HL-60 (cell line): ENCODE data around the gene CALM1.

ENCODE experiments used
- GABPA ChIP-seq: IDR thresholded peaks from 2 replicates; pipeline ENCODE4 v1.6.1; 2012; ENCODE audit warnings: low read depth
- POLR2AphosphoS5 ChIP-seq: IDR thresholded peaks from 2 replicates; pipeline ENCODE4 v1.6.1; 2012; ENCODE audit warnings: low read depth
- REST ChIP-seq: IDR thresholded peaks from 2 replicates; pipeline ENCODE4 v1.6.1; 2012; ENCODE audit warnings: low read depth; ENCODE audit not compliant: insufficient replicate concordance
- SPI1 ChIP-seq: IDR thresholded peaks from 2 replicates; pipeline ENCODE4 v1.6.1; 2012; ENCODE audit warnings: low read depth, mild to moderate bottlenecking, borderline replicate concordance
- TF ChIP-seq, protein P1 (sequence below): IDR thresholded peaks from one replicate; pipeline ENCODE4 v1.5.1; 2011; ENCODE audit warnings: low read length, control low read depth, inconsistent platforms; ENCODE audit not compliant: insufficient read depth

DNA sequence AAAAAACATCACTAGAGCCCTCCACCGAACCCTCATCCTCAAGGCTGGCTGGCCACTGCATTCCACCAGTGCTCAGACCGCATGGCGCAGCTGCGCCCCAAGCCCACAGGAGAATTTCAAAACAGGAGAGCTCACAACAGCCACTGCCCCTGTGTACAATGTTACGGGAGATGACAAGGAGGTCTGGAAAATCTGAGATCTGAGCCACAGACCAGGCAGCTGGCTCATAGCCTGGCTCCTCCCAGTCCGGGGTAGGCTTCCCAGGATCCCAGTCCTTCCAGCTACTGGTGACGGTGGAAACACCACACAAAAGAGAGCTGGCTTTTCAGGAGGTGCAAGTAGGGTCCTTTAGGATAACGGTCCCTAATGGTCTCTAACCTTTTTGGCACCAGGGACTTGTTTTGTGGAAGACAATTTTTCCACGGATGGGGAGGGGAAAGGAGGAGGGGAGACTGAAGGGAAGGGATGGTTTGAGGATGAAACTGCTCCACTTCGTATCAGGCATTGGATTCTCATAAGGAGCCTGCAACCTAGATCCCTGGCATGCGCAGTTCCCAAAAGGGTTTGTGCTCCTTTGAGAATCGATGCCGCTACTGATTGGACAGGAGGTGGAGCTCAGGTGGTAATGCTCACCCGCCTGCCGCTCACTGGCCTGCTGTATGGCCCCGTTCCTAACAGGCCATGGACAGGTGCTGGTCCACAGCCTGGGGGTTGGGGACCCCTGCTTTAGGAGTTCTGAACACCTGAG lies 42.1 kb upstream of the CALM1 start:
- TF ChIP-seq, protein P1, sequence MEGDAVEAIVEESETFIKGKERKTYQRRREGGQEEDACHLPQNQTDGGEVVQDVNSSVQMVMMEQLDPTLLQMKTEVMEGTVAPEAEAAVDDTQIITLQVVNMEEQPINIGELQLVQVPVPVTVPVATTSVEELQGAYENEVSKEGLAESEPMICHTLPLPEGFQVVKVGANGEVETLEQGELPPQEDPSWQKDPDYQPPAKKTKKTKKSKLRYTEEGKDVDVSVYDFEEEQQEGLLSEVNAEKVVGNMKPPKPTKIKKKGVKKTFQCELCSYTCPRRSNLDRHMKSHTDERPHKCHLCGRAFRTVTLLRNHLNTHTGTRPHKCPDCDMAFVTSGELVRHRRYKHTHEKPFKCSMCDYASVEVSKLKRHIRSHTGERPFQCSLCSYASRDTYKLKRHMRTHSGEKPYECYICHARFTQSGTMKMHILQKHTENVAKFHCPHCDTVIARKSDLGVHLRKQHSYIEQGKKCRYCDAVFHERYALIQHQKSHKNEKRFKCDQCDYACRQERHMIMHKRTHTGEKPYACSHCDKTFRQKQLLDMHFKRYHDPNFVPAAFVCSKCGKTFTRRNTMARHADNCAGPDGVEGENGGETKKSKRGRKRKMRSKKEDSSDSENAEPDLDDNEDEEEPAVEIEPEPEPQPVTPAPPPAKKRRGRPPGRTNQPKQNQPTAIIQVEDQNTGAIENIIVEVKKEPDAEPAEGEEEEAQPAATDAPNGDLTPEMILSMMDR, result no peak
- TF ChIP-seq REST, result no peak
- no peak for TF ChIP-seq POLR2AphosphoS5
- no peak for TF ChIP-seq GABPA
- no peak for TF ChIP-seq SPI1
